H9 (cell line): ENCODE data around the gene ASB18. TPM values are rescaled to one million over a fixed set of nuclear protein-coding genes. Genes with fewer than 3 reads are reported as not detected.

ENCODE experiments used
- DNase-seq: peaks from one replicate; pipeline ENCODE4 v3.0.0-alpha.2; 2017
- H2AFZ ChIP-seq: one replicate; pipeline ENCODE4 v1.6.1; 2013; ENCODE audit warnings: mild to moderate bottlenecking, low read length, control low read depth, moderate library complexity
- H2AK5ac ChIP-seq: 2 replicates; pipeline ENCODE4 v1.6.1; 2013; ENCODE audit warnings: low read length, control low read depth, mixed read lengths; ENCODE audit not compliant: insufficient read length
- H2BK120ac ChIP-seq: one replicate; pipeline ENCODE4 v1.6.1; 2013; ENCODE audit warnings: low read depth, mild to moderate bottlenecking, low read length, control low read depth, inconsistent platforms; ENCODE audit not compliant: poor library complexity, severe bottlenecking
- H2BK12ac ChIP-seq: 2 replicates; pipeline ENCODE4 v1.6.1; 2013; ENCODE audit warnings: low read length, control low read depth, mixed read lengths, low read depth; ENCODE audit not compliant: insufficient read length
- H2BK15ac ChIP-seq: 2 replicates; pipeline ENCODE4 v1.6.1; 2013; ENCODE audit warnings: low read depth, low read length, control low read depth
- H2BK20ac ChIP-seq: one replicate; pipeline ENCODE4 v1.6.1; 2013; ENCODE audit warnings: low read depth, mild to moderate bottlenecking, low read length, control low read depth, inconsistent platforms; ENCODE audit not compliant: poor library complexity, severe bottlenecking
- H2BK5ac ChIP-seq: 2 replicates; pipeline ENCODE4 v1.6.1; 2013; ENCODE audit warnings: low read length, control low read depth, mixed read lengths; ENCODE audit not compliant: insufficient read length
- H3K14ac ChIP-seq: 2 replicates; pipeline ENCODE4 v1.6.1; 2013; ENCODE audit warnings: low read length, control low read depth; ENCODE audit not compliant: insufficient read depth
- H3K18ac ChIP-seq: 2 replicates; pipeline ENCODE4 v1.6.1; 2013; ENCODE audit warnings: low read depth, mild to moderate bottlenecking, mixed read lengths, low read length, control low read depth; ENCODE audit not compliant: insufficient read length
- H3K23ac ChIP-seq: 2 replicates; pipeline ENCODE4 v1.6.1; 2013; ENCODE audit warnings: low read length, control low read depth, mixed read lengths, low read depth; ENCODE audit not compliant: insufficient read length
- H3K23me2 ChIP-seq: 2 replicates; pipeline ENCODE4 v1.6.1; 2013; ENCODE audit warnings: low read depth, mild to moderate bottlenecking, mixed read lengths, low read length, control low read depth; ENCODE audit not compliant: insufficient read length, poor library complexity, severe bottlenecking
- H3K27ac ChIP-seq: 2 replicates; pipeline ENCODE4 v1.5.1; 2013; ENCODE audit warnings: low read length, control low read depth, mixed read lengths, low read depth; ENCODE audit not compliant: insufficient read length
- H3K27me3 ChIP-seq: 2 replicates; pipeline ENCODE4 v1.6.1; 2013; ENCODE audit warnings: low read length, control low read depth, inconsistent platforms; ENCODE audit not compliant: insufficient read depth
- H3K4ac ChIP-seq: 2 replicates; pipeline ENCODE4 v1.6.1; 2013; ENCODE audit warnings: low read depth, mild to moderate bottlenecking, control low read depth, inconsistent platforms, low read length, moderate library complexity
- H3K4me1 ChIP-seq: 2 replicates; pipeline ENCODE4 v1.6.1; 2013; ENCODE audit warnings: low read length, control low read depth, inconsistent platforms; ENCODE audit not compliant: insufficient read depth
- H3K4me2 ChIP-seq: 2 replicates; pipeline ENCODE4 v1.6.1; 2013; ENCODE audit warnings: low read length, control low read depth, mixed read lengths; ENCODE audit not compliant: insufficient read length, insufficient read depth
- H3K56ac ChIP-seq: 2 replicates; pipeline ENCODE4 v1.6.1; 2013; ENCODE audit warnings: low read depth, mild to moderate bottlenecking, mixed read lengths, low read length, control low read depth; ENCODE audit not compliant: insufficient read length
- H3K79me1 ChIP-seq: 2 replicates; pipeline ENCODE4 v1.6.1; 2013; ENCODE audit warnings: low read depth, mild to moderate bottlenecking, moderate library complexity, low read length, control low read depth, inconsistent platforms; ENCODE audit not compliant: insufficient read depth, poor library complexity, severe bottlenecking
- H3K79me2 ChIP-seq: 2 replicates; pipeline ENCODE4 v1.6.1; 2013; ENCODE audit warnings: low read length, control low read depth, inconsistent platforms; ENCODE audit not compliant: insufficient read depth
- H3K9ac ChIP-seq: 2 replicates; pipeline ENCODE4 v1.6.1; 2013; ENCODE audit warnings: low read length, control low read depth, mixed read lengths; ENCODE audit not compliant: insufficient read length; ENCODE audit errors: extremely low read depth
- H3K9me3 ChIP-seq: one replicate; pipeline ENCODE4 v1.6.1; 2013; ENCODE audit warnings: low read depth, low read length, inconsistent platforms; ENCODE audit not compliant: control insufficient read depth
- H3T11ph ChIP-seq: one replicate; pipeline ENCODE4 v1.6.1; 2013; ENCODE audit warnings: mild to moderate bottlenecking, low read length, control low read depth, inconsistent platforms
- H4K20me1 ChIP-seq: one replicate; pipeline ENCODE4 v1.6.1; 2013; ENCODE audit not compliant: control insufficient read depth, insufficient read length, insufficient read depth
- H4K5ac ChIP-seq: 2 replicates; pipeline ENCODE4 v1.6.1; 2013; ENCODE audit warnings: low read depth, mild to moderate bottlenecking, mixed read lengths, low read length, control low read depth; ENCODE audit not compliant: insufficient read length
- H4K8ac ChIP-seq: replicated peaks from 2 replicates; pipeline ENCODE4 v1.6.1; 2013; ENCODE audit warnings: low read length, control low read depth, mixed read lengths, low read depth; ENCODE audit not compliant: insufficient read length
- H4K91ac ChIP-seq: 2 replicates; pipeline ENCODE4 v1.6.1; 2013; ENCODE audit warnings: low read depth, mild to moderate bottlenecking, moderate library complexity, mixed read lengths, low read length, control low read depth; ENCODE audit not compliant: insufficient read length
- H3K27ac Mint-ChIP-seq, 3 experiments: 2 replicates in 2 of 3; 3 replicates in 1 of 3; pipeline ENCODE4 v1.8.0; 2020 to 2021; ENCODE audit warnings: mixed read lengths in 3 of 3, mild to moderate bottlenecking in 1 of 3, moderate library complexity in 1 of 3
- H3K27me3 Mint-ChIP-seq: 2 replicates; pipeline ENCODE4 v1.8.0; 2021; ENCODE audit warnings: low read depth, mild to moderate bottlenecking, moderate library complexity, mixed read lengths
- H3K36me3 Mint-ChIP-seq, 3 experiments: 2 replicates in 2 of 3; 3 replicates in 1 of 3; pipeline ENCODE4 v1.8.0; 2020 to 2021; ENCODE audit warnings: low read depth in 3 of 3, mixed read lengths in 3 of 3; ENCODE audit not compliant: insufficient read depth in 1 of 3
- H3K4me1 Mint-ChIP-seq, 2 experiments: 2 replicates each; pipeline ENCODE4 v1.8.0; 2020; ENCODE audit warnings: mixed read lengths in 2 of 2
- H3K4me3 Mint-ChIP-seq, 2 experiments: 2 replicates in 1 of 2; 3 replicates in 1 of 2; pipeline ENCODE4 v1.8.0; 2020 to 2021; ENCODE audit warnings: mild to moderate bottlenecking in 2 of 2, mixed read lengths in 2 of 2, moderate library complexity in 1 of 2
- H3K9me3 Mint-ChIP-seq, 2 experiments: 2 replicates in 1 of 2; 3 replicates in 1 of 2; pipeline ENCODE4 v1.8.0; 2020; ENCODE audit warnings: mild to moderate bottlenecking in 2 of 2, mixed read lengths in 2 of 2, moderate library complexity in 1 of 2
- WGBS: extraction: QIAGEN DNeasy Blood & Tissue Kit; methylation state at CpG from one replicate; pipeline ENCODE4 v1.1.7; 2013; ENCODE audit warnings: missing lambda C conversion rate, low lambda C conversion rate, mixed read lengths; ENCODE audit not compliant: insufficient read length; ENCODE audit errors: extremely low coverage; 5-methylcytosine and 5-hydroxymethylcytosine counted together
- total RNA-seq: library from RNA; stranded (reverse); gene quantifications from 2 replicates; pipeline ENCODE4 v1.2.1, GENCODE V29; 2021
- TF ChIP-seq, protein P1 (sequence below): fragments of 200-600 bp; sonication (generic); conservative IDR thresholded peaks from 3 replicates; pipeline ENCODE4 v1.8.0; 2021; ENCODE audit warnings: antibody characterized with exemption, mild to moderate bottlenecking

Gene ASB18
- total RNA-seq, 1 experiment from 2014 or later, result not detected

GRCh38 chr2:236210536-236210935 is 53.7 kb downstream of the ASB18 start:
- Histone ChIP-seq H3K9me3 (no peaks in the 10 kb centered on the region), H3K56ac (no peak overlapping the region), H4K5ac (no peak overlapping the region), H2AK5ac (no peak overlapping the region), H3K79me1 (no peaks in the 10 kb centered on the region), H3K23ac (no peak overlapping the region), H3K27me3 (no peaks in the 10 kb centered on the region), H3K4ac (no peak overlapping the region), H2BK20ac (no peak overlapping the region), H3K27ac (no peak overlapping the region), H3K23me2 (no peaks in the 10 kb centered on the region), H4K8ac (no peak overlapping the region), H3K79me2 (no peaks in the 10 kb centered on the region), H3K4me1 (no peaks in the 10 kb centered on the region), H2BK15ac (no peak overlapping the region), H2BK12ac (no peak overlapping the region), H2BK120ac (no peak overlapping the region), H3T11ph (no peak overlapping the region), H2AFZ (no peak overlapping the region), H3K9ac (no peak overlapping the region), H4K20me1 (no peaks in the 10 kb centered on the region), H3K14ac (no peak overlapping the region), H3K4me2 (no peak overlapping the region), H3K18ac (no peak overlapping the region), H4K91ac (no peak overlapping the region), H2BK5ac (no peak overlapping the region)
- H3K4me1 Mint-ChIP-seq, result peaks cover 10 to 12% of the 10 kb centered on the region in 2 experiments; a peak in 3 of 4 replicates
- peaks cover 6% of the 10 kb centered on the region for H3K27me3 Mint-ChIP-seq
- H3K4me3 Mint-ChIP-seq, result no peak overlapping the region
- H3K27ac Mint-ChIP-seq, result no peak overlapping the region
- peaks cover 0 to 3% of the 10 kb centered on the region in 2 experiments; a peak in 4 of 5 replicates for H3K9me3 Mint-ChIP-seq
- TF ChIP-seq, protein P1, sequence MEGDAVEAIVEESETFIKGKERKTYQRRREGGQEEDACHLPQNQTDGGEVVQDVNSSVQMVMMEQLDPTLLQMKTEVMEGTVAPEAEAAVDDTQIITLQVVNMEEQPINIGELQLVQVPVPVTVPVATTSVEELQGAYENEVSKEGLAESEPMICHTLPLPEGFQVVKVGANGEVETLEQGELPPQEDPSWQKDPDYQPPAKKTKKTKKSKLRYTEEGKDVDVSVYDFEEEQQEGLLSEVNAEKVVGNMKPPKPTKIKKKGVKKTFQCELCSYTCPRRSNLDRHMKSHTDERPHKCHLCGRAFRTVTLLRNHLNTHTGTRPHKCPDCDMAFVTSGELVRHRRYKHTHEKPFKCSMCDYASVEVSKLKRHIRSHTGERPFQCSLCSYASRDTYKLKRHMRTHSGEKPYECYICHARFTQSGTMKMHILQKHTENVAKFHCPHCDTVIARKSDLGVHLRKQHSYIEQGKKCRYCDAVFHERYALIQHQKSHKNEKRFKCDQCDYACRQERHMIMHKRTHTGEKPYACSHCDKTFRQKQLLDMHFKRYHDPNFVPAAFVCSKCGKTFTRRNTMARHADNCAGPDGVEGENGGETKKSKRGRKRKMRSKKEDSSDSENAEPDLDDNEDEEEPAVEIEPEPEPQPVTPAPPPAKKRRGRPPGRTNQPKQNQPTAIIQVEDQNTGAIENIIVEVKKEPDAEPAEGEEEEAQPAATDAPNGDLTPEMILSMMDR, result no peak
- no peak for DNase-seq
- WGBS, result no CpG with 5 or more reads among the region's 8 CpGs
- no peaks in the 10 kb centered on the region; a peak in 1 of 7 replicates for H3K36me3 Mint-ChIP-seq
